Lower leg skin (tissue), 4 donors: Measurements from ENCODE around the gene PRTG. TPM values are rescaled to one million over a fixed set of nuclear protein-coding genes. Genes with fewer than 3 reads are reported as not detected.

Source experiments
- DNase-seq, 2 donors: peaks; one replicate each; pipeline ENCODE4 v3.0.0-alpha.2; 2019; ENCODE audit warnings: low spot score in 2 of 2
- H3K4me3 ChIP-seq: fragments of 200-600 bp; sonication (generic); 2 replicates; pipeline ENCODE4 v1.5.1; 2017; ENCODE audit warnings: mild to moderate bottlenecking, low read depth; ENCODE audit not compliant: poor library complexity, severe bottlenecking
- POLR2A ChIP-seq, 2 donors: fragments of 450-650 bp; IDR thresholded peaks; one replicate each; pipeline ENCODE4 v1.6.1; 2016 to 2017; ENCODE audit warnings: antibody characterized with exemption in 2 of 2, mild to moderate bottlenecking in 1 of 2, moderate library complexity in 1 of 2
- WGBS, 2 donors: methylation state at CpG; one replicate each; pipeline ENCODE4 v1.1.5; 2018; 5-methylcytosine and 5-hydroxymethylcytosine counted together
- intact Hi-C: fragments of 100-400 bp; cut with DNase I; formaldehyde crosslinking; loops from one replicate; pipeline ENCODE4 v1.15.0; 2023; ENCODE audit warnings: low total_unique reads
- total RNA-seq, 4 donors: library from RNA; depleted of rRNA; stranded (reverse); fragments of >200 nt; gene quantifications; one replicate each; pipeline ENCODE4 v1.1.0, GENCODE V29; 2016
- TF ChIP-seq, protein P1 (sequence below), 3 donors: fragments of 450-650 bp; IDR thresholded peaks; one replicate each; pipeline ENCODE4 v1.5.1; 2016; ENCODE audit warnings: antibody characterized with exemption in 3 of 3, mild to moderate bottlenecking in 3 of 3, moderate library complexity in 2 of 3

PRTG gene
- total RNA-seq, 4 donors from 2014 or later: 0.04 to 0.54 (median 0.29) TPM; not detected in 1

DNA sequence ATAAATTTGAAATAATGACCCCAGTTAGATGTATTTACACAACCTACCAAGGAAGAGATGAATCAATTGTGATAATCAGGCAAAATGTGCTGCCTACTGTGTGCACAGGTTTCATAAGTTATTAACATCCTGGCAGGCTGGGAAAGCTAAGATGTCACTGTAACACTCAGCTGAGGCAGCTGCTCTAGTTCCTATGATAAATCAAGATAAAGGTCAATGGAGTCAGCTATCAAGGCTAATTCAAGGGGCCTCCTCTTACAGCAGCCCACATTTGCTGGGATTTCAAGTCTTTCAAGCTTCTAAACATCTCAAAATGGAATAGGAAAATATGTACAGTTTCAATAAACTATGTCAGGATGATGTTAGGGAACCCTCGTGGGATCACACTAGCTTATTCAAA, 84.1 kb downstream of the PRTG start:
- DNase-seq: no peak
- intact Hi-C loops: no loop called here
- H3K4me3 ChIP-seq: no peak overlapping the region
- TF ChIP-seq, protein P1, sequence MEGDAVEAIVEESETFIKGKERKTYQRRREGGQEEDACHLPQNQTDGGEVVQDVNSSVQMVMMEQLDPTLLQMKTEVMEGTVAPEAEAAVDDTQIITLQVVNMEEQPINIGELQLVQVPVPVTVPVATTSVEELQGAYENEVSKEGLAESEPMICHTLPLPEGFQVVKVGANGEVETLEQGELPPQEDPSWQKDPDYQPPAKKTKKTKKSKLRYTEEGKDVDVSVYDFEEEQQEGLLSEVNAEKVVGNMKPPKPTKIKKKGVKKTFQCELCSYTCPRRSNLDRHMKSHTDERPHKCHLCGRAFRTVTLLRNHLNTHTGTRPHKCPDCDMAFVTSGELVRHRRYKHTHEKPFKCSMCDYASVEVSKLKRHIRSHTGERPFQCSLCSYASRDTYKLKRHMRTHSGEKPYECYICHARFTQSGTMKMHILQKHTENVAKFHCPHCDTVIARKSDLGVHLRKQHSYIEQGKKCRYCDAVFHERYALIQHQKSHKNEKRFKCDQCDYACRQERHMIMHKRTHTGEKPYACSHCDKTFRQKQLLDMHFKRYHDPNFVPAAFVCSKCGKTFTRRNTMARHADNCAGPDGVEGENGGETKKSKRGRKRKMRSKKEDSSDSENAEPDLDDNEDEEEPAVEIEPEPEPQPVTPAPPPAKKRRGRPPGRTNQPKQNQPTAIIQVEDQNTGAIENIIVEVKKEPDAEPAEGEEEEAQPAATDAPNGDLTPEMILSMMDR (IDR thresholded peaks at IDR 0.05): no peak
- no peak for TF ChIP-seq POLR2A (IDR thresholded peaks at IDR 0.05)
- 81 to 94% methylated on average over 1 of the region's 1 CpG for WGBS, 2 donors

DNA sequence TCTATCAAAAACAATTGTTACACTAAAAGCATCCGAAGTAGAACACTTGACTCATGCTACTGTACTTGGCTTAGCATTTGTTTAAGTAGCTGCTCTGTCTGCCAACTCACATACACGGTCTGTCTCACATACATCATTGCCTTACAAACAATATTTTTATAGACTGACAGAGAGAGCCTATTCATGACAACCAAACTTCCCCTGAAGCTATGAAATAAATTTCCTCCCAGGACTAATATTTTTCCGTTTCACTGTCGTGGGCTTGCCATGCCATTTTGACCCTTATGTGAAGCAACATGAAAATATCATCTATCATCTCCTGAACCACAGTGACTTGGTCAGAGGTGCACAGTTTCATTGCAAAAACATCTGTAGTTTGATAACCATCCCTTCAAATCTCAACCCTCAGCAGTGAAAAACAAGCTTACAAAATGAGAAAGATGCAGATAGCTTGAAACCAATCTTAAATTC, 88.4 kb downstream of the PRTG start:
- TF ChIP-seq POLR2A (IDR thresholded peaks at IDR 0.05): no peak
- TF ChIP-seq, protein P1 (IDR thresholded peaks at IDR 0.05): no peak

DNA sequence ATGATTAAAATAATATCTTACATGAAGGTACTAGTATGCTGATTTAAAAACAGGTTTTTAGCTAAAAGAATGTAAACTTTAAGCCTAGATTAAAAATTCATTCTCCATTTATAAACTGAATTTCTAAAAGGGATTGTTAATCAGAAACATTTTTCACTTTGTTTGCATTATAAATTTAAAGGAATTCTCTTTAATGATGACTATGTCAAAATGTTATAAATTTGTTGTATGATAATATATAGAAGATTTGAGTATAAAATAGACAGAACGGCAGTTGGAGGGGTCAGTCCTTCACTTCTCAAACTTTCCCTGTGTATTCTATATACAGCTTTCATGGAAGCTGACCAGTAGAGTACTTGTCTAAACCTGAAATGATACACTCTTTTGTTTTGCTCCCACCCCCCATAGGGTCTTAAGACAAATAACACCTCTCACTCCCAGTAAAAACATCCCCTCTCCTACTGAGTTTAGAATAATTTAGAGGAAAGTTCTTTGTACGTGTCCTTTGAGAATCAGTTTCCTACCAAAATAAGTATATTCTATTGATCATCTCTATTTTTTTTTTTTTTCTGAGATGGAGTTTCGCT, 90.0 kb downstream of the PRTG start:
- H3K4me3 ChIP-seq: no peak overlapping the region
- intact Hi-C loops: no loop called here
- DNase-seq: no peak
- WGBS, 2 donors: 94 to 96% methylated on average over 3 of the region's 3 CpGs
- TF ChIP-seq POLR2A (IDR thresholded peaks at IDR 0.05): no peak
- TF ChIP-seq, protein P1 (IDR thresholded peaks at IDR 0.05): no peak

More for the DNA sequence above, 88.4 kb downstream of the PRTG start:
- intact Hi-C loops: no loop called here
- WGBS, 2 donors: 32 to 35% methylated on average over 4 of the region's 4 CpGs
- no peak overlapping the region for H3K4me3 ChIP-seq
- no peak for DNase-seq

DNA sequence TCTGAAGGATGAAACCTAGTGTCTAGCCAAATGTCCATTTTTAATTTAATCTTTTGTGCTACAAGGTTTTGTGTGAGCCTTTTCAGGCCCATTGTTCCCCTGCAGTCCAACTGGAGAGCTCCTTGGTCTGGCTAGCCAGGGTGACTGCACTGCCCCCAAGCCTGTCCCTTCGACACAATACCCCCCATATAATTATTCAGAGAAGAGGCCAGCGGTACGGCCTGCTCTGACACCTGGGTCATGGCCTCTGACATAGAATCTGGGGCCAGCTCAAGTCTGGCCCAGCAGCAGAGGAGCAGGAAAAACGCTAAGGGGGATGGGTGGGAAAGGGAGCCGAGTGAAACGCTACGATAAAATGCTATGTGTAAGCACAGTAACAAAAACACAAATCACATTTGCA, 90.6 kb downstream of the PRTG start:
- no peak for DNase-seq
- no peak overlapping the region for H3K4me3 ChIP-seq
- intact Hi-C loops: no loop called here
- 72% methylated on average over 7 of the region's 7 CpGs for WGBS, 2 donors
- no peak for TF ChIP-seq POLR2A (IDR thresholded peaks at IDR 0.05)
- TF ChIP-seq, protein P1 (IDR thresholded peaks at IDR 0.05): no peak

DNA sequence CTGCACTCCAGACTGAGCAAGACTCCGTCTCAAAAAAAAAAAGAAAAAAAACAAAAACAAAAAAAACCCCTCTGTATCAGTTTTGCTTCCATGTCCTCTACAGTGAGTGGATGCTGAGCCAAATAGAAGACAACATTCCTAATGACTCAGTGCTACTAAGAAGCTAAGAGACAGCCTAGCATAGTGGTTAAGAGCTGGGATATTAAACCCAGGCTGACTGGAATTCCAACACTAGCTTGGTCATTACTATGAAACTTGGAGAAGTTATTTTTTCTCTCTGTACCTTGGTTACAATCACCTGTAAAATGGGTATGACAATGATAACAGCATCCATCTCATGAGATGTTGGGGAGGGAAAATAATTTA, 93.9 kb downstream of the PRTG start:
- WGBS, 2 donors: 81 to 89% methylated on average over 1 of the region's 1 CpG
- TF ChIP-seq, protein P1 (IDR thresholded peaks at IDR 0.05): no peak
- no peak for TF ChIP-seq POLR2A (IDR thresholded peaks at IDR 0.05)
- DNase-seq: no peak
- intact Hi-C loops: no loop called here
- H3K4me3 ChIP-seq: no peak overlapping the region

DNA sequence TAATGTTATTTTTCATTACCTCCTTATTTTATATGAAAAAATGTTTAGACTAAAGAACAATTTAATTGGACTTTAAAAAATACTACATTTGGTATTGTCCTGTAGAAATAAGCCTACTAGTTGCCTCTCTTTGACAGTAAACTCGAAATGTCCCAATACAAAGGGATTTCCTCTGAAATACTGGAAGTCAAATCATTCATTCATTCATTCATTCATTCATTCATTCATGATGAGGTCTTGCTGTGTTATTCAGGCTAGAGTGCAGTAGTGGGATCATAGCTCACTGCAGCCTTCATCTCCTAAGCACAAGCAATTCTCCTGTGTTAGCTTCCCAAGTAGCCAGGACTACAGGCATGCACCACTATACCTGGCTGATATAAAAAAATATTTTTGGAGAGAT, 104.2 kb downstream of the PRTG start:
- no peak for TF ChIP-seq POLR2A (IDR thresholded peaks at IDR 0.05)
- TF ChIP-seq, protein P1 (IDR thresholded peaks at IDR 0.05): no peak
- DNase-seq: no peak
- H3K4me3 ChIP-seq: no peak overlapping the region
- intact Hi-C loops: no loop called here
- WGBS, 2 donors: 85 to 93% methylated on average over 1 of the region's 1 CpG
